HG03108 (cell line): ENCODE measurements around the gene SKIC2.

Experiments used
- ATAC-seq: cut with Tn5 transposase; IDR thresholded peaks from one replicate; pipeline ENCODE4 v1.9.1; 2021; ENCODE audit warnings: moderate library complexity; ENCODE audit not compliant: unreplicated experiment

The SKIC2 gene

GRCh38 chr6:31945507-31946369 lies 13.2 kb upstream of the SKIC2 start, which contains the start of gene CFB:
Gene CFB (plus strand): TSS chr6:31946095. CDS start chr6:31946222, 127 bp downstream.
- ATAC-seq = no peak

GRCh38 chr6:31946370-31946885 lies 12.5 kb upstream of the SKIC2 start:
- no peak for ATAC-seq

GRCh38 chr6:31947070-31947675 lies 11.8 kb upstream of the SKIC2 start:
- ATAC-seq = no peak

GRCh38 chr6:31947864-31948263 lies 11.1 kb upstream of the SKIC2 start:
- ATAC-seq = no peak

- no peak for ATAC-seq
These were observed 10.7 kb upstream of the SKIC2 start for GRCh38 chr6:31948306-31948705.

- no peak for ATAC-seq
These were observed 10.1 kb upstream of the SKIC2 start for GRCh38 chr6:31948753-31949413.

GRCh38 chr6:31949926-31950548 lies 8.9 kb upstream of the SKIC2 start:
- no peak for ATAC-seq

GRCh38 chr6:31952140-31952805 lies 6.7 kb upstream of the SKIC2 start:
- ATAC-seq = no peak

- no peak for ATAC-seq
These were observed 6.1 kb upstream of the SKIC2 start for GRCh38 chr6:31952890-31953289.

- ATAC-seq = no peak
These were observed 4.5 kb upstream of the SKIC2 start for GRCh38 chr6:31954511-31954910.

GRCh38 chr6:31956796-31957195 lies 2.2 kb upstream of the SKIC2 start:
- ATAC-seq = no peak

GRCh38 chr6:31958412-31958740 lies 599 bp upstream of the SKIC2 start:
- peak; percentile 1 for ATAC-seq

GRCh38 chr6:31961616-31962015 lies 2.6 kb downstream of the SKIC2 start:
- ATAC-seq = no peak

- ATAC-seq = no peak
These were observed 4.9 kb downstream of the SKIC2 start for GRCh38 chr6:31963921-31964320.

- ATAC-seq = no peak
These were observed 6.7 kb downstream of the SKIC2 start for GRCh38 chr6:31965700-31966099.

- ATAC-seq = no peak
These were observed 7.5 kb downstream of the SKIC2 start for GRCh38 chr6:31966506-31966905.

- no peak for ATAC-seq
These were observed 8.3 kb downstream of the SKIC2 start for GRCh38 chr6:31966997-31967925.

- no peak for ATAC-seq
These were observed 8.9 kb downstream of the SKIC2 start for GRCh38 chr6:31967926-31968320.

- no peak for ATAC-seq
These were observed 9.4 kb downstream of the SKIC2 start for GRCh38 chr6:31968326-31968725.
